ENCODE results near the gene PCNX3. TPM values are rescaled to one million over a fixed set of nuclear protein-coding genes. Genes with fewer than 3 reads are reported as not detected.

The PCNX3 gene
- polyA plus RNA-seq (ENCODE audit: insufficient read length in 3 of 3) = 10 to 100 TPM; 24.0 to 37.4 (median 33.3) TPM
- long read RNA-seq, donor 1 = 0 reads
- long read RNA-seq, donor 2, partial matches to known transcripts = 17 of 17 reads
- long read RNA-seq, donor 2, other reads (novel, unspliced or antisense) = 0 of 17 reads
- long read RNA-seq, donor 3, partial matches to known transcripts = 6 of 6 reads
- long read RNA-seq, donor 3, other reads (novel, unspliced or antisense) = 0 of 6 reads
- long read RNA-seq, donor 4 = 0 reads
- long read RNA-seq, donor 5 = 0 reads
- long read RNA-seq, donor 6 = 0 reads
- long read RNA-seq, donor 7 = 0 reads
- long read RNA-seq, donor 8, full-length matches to known transcripts = 1 of 9 reads
- long read RNA-seq, donor 8, partial matches to known transcripts = 8 of 9 reads
- long read RNA-seq, donor 8, other reads (novel, unspliced or antisense) = 0 of 9 reads
- long read RNA-seq, donor 9 = 0 reads
- long read RNA-seq, donor 10, partial matches to known transcripts = 5 of 5 reads
- long read RNA-seq, donor 10, other reads (novel, unspliced or antisense) = 0 of 5 reads
- long read RNA-seq, donor 11 = 0 reads
- long read RNA-seq, donor 12 = 0 reads
- long read RNA-seq, donor 13 = 0 reads
- long read RNA-seq, donor 14, full-length matches to known transcripts = 2 of 2 reads
- long read RNA-seq, donor 14, partial matches to known transcripts = 0 of 2 reads
- long read RNA-seq, donor 14, other reads (novel, unspliced or antisense) = 0 of 2 reads
- long read RNA-seq, donor 15 = 0 reads
- long read RNA-seq, donor 16, partial matches to known transcripts = 11 of 11 reads
- long read RNA-seq, donor 16, other reads (novel, unspliced or antisense) = 0 of 11 reads

- peak; percentile 100 for DNase-seq (ENCODE audit: extremely low read depth in 1 of 11, low read depth in 9 of 11, low spot score in 4 of 11)
Observed at GRCh38 chr11:65615229-65615949, at the start of gene PCNX3. Gene PCNX3 (plus strand): TSS chr11:65615776. CDS start chr11:65616312, 536 bp downstream.

GRCh38 chr11:65569164-65569972, 46.2 kb upstream of the PCNX3 start:
- no peak for DNase-seq (ENCODE audit: extremely low read depth in 1 of 11, low read depth in 9 of 11, low spot score in 4 of 11)

DNA sequence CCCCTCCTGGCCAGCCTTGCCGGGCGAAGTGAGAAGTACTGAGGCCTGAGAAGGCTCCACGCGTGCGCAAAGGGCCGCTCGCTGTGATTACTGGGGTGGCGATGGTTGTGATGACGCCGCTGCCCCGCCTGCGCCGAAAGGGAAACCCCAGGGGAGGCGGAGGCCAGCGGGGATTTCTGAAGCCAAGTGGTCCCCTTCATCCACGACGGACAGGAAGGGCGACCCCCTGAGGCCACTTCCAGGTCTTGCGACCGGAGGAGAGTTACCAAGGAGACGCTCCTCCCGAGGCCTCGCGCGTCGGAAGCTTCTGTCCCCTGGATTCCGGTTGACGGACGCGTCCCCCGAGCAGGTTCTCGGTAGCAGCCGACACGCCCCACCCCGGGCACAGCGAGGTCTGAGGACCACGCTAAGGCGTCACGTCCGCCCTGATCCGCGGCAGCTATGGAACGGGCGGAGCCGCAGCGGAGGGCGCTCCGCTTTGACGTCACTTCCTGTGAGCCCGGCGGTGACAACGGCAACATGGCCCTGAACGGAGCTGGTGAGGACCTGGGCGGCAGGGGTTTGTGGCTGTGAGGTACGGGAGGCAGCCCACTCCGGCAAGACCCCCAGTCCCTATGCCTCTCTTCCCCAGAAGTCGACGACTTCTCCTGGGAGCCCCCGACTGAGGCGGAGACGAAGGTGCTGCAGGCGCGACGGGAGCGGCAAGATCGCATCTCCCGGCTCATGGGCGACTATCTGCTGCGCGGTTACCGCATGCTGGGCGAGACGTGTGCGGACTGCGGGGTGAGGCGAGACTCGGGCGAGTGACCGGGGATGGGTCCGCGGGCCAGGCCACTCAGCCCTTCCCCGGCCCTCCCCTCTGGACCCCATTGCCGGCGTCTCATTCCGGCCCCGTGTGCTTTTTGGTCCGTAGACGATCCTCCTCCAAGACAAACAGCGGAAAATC, 45.3 kb upstream of the PCNX3 start, which contains the start of gene ZNRD2:
ZNRD2 (plus strand) TSS at position 505 of the 946 bp plus-strand sequence; CDS start at position 520, 15 bp downstream.
- peak; percentile 91 to 98 (median 96) for DNase-seq (ENCODE audit: extremely low read depth in 1 of 11, low read depth in 9 of 11, low spot score in 4 of 11)

GRCh38 chr11:65571420-65571819, 44.2 kb upstream of the PCNX3 start:
- DNase-seq (ENCODE audit: extremely low read depth in 1 of 11, low read depth in 9 of 11, low spot score in 4 of 11) = no peak

- DNase-seq (ENCODE audit: extremely low read depth in 1 of 11, low read depth in 9 of 11, low spot score in 4 of 11) = no peak
Observed at GRCh38 chr11:65571940-65572339, 43.6 kb upstream of the PCNX3 start.

GRCh38 chr11:65572356-65573051, 43.1 kb upstream of the PCNX3 start, which contains the start of gene FAM89B:
Gene FAM89B (plus strand): TSS chr11:65572538. CDS start chr11:65572670, 132 bp downstream.
- peak in 7 of 11 donors; percentile 78 to 94 (median 86) for DNase-seq (ENCODE audit: extremely low read depth in 1 of 11, low read depth in 9 of 11, low spot score in 4 of 11)

DNA sequence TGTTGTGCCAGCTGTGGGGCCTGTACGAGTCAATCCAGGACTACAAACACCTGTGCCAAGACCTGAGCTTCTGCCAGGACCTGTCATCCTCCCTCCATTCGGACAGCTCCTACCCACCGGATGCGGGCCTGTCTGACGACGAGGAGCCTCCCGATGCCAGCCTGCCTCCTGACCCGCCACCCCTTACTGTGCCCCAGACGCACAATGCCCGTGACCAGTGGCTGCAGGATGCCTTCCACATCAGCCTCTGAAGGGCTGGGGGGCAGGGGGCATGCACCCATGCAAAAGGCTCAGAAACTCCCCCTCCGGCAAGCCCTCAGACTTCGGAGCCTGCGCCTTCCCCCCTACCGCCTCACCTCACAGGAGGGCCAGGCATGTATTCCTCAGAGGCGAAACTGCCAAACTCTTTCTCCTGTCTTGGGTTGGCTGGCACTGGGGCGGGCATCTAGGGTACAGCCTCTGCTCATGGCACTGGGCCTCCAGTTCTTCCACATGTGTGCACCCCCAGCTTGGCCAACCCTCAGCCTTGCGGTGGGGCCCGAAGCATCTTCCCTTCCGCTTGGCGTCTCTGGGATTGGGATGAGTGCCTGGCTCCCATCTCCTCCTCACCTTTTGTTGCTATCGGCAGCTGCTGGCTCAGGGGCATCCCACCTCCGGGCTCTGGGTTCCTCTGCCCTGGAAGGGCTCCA, 42.0 kb upstream of the PCNX3 start:
- no peak for DNase-seq (ENCODE audit: extremely low read depth in 1 of 11, low read depth in 9 of 11, low spot score in 4 of 11)

DNA sequence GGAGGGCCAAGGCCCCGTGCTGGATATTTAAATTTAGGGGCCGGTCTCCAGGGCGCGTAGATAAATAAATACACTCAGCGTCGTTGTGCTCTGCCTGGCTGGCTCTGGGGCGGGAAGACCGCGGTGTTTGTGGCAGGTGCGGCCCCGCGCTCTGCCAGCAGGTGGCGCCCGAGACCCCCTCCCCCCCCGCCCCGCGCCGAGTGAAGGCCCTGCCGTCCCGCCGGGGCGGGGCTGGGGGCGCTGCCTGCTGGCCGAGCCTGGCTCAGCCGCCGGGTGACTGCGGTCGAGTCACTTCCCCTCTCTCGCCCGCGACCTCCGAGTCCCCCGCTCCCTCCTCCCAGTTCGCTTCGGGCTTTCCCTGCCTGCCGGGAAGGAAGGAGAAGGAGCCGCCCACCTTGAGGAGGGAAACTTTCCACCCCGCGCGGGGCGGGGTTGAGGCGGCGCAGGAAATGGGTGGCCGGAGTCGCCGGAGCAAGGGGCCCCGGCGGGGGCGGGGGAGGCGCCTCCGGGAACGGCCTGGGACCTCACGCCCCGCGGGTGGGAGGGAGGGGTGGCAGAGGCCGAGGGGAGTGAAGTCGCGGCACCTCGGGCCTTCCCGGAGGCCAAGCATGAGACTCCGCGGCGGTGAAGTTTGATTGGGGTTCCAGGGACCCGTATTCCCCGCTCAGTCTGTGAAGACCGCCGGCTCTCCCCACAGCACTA, 41.3 kb upstream of the PCNX3 start:
- peak in 7 of 11 donors; percentile 77 to 86 (median 81) for DNase-seq (ENCODE audit: extremely low read depth in 1 of 11, low read depth in 9 of 11, low spot score in 4 of 11)

- no peak for DNase-seq (ENCODE audit: extremely low read depth in 1 of 11, low read depth in 9 of 11, low spot score in 4 of 11)
Observed at GRCh38 chr11:65574811-65575567, 40.6 kb upstream of the PCNX3 start.

DNA sequence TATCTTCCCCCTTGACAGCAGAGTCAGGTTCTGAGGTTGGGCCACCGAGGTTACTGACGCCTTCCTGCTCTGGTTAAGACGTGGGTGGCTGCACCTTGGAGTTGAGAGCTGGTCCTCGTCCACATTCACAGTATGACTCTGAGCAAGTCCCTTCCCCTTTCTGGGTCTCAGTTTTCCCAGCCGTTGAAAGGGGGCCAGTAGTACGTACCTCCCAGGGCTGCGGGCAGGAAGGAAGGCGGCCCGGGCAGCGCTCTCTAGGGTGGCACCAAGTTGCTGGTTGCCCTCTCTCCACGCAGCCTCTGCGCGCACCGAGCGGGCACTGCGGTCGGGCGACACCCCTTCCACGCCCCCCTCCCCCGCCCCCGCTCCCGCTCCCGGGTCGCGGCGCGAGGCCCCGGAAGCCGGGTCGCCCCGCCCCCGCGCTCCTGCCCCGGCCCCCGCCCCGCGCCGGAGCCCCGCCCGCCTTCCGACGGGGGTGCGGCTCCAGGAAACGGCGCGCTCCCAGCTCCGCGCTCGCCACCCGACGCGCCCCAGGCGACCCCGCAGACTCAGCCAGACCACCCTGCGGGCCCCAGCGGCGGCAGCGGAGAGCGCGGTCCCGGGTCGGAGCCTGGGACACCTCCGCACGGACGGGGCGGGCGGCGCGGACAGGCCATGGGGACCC, 39.9 kb upstream of the PCNX3 start, which contains the start of gene EHBP1L1:
EHBP1L1 (plus strand) TSS at position 486 of the 664 bp plus-strand sequence. CDS start 250 bp downstream, outside the sequence.
- no peak for DNase-seq (ENCODE audit: extremely low read depth in 1 of 11, low read depth in 9 of 11, low spot score in 4 of 11)

DNA sequence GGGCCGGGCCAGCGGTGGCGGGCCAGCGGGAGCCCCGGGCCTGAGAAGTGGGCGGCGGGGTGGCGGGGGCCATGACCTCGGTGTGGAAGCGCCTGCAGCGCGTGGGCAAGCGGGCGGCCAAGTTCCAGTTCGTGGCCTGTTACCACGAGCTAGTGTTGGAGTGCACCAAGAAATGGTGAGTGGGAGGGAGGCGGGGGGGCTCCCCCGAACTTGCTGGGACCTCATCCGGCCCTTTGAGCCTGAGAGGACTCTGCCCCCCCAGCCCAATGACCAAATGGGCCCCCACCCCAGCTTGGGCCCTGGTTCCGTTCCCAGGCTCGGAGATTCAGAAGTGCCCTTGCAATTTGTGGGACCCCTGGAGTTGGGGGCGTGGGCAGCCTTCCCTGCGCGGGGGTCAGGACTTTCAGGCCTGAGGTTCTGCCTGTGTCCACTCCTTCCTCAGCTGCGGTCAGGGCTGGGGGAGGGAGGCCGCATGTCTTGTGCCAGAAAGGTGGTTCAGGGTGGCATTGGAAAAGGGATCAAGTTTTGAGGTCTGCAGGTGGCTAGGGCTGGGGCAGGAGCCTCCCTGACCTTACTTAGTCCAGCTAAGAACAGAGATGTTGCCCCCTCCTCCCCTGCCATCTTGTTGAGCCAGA, 39.2 kb upstream of the PCNX3 start:
- no peak for DNase-seq (ENCODE audit: extremely low read depth in 1 of 11, low read depth in 9 of 11, low spot score in 4 of 11)

GRCh38 chr11:65576867-65577755, 38.5 kb upstream of the PCNX3 start:
- DNase-seq (ENCODE audit: extremely low read depth in 1 of 11, low read depth in 9 of 11, low spot score in 4 of 11) = no peak

- no peak for DNase-seq (ENCODE audit: extremely low read depth in 1 of 11, low read depth in 9 of 11, low spot score in 4 of 11)
Observed at GRCh38 chr11:65577756-65578109, 37.8 kb upstream of the PCNX3 start.
